A172 (cell line): ENCODE data around the gene TTC33. TPM values are rescaled to one million over a fixed set of nuclear protein-coding genes. Genes with fewer than 3 reads are reported as not detected.
"Not testable (repeated sequence)": the region's sequence is repeated elsewhere in the genome, so short reads cannot be mapped to it uniquely, and the experiment has no call there.

Experiments
- DNase-seq: peaks from one replicate; pipeline ENCODE4 v3.0.0-alpha.2; 2015; ENCODE audit warnings: low spot score
- total RNA-seq: library from RNA; depleted of rRNA; stranded (reverse); fragments of >200 nt; shearing (Covaris generic); gene quantifications from 2 replicates; pipeline ENCODE4 v1.2.3, GENCODE V29; 2014

TTC33 gene
- total RNA-seq, 1 experiment from 2014 or later = 24.4 TPM

- DNase-seq = no peak
Measured at GRCh38 chr5:40720069-40720468, 35.7 kb downstream of the TTC33 start.

GRCh38 chr5:40717281-40717680 lies 38.5 kb downstream of the TTC33 start:
- DNase-seq = no peak

DNA sequence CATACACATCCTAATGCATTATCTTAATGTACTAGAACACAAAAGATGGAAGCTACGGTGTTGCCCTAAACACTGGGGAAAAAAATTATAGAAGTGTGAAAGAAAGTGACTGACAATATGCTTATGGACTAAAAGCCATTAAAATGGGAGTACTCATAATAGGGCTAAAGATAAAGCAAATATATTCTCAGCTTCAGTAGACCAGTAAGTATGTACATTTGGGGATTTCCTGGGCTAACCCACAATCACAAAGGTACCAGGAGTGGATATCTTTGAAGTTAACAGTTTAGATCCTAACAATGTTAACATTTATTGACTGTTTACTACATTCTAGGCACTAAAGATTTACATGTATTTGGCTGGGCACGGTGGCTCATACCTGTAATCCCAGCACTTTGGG lies 39.2 kb downstream of the TTC33 start:
- no peak for DNase-seq

DNA sequence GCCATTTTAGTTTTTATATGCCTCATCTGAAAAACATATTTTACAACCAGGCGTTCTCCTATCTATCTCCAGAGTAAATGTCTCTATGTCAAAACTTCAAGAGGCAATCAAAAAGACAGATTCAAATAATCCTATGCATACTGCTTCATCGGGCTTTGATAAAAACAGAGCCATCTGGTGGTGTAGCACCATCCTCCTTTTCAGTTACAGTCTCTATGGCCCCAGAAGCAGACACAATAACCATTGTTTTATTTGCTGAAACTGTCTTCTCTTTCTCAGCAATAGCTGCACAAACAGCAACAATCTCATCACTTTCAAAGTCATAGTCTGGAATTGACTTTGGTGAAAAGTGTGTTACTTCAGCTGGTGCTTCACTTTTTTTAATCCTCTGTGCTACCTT lies 39.8 kb downstream of the TTC33 start:
- no peak for DNase-seq

- no peak for DNase-seq
Measured at GRCh38 chr5:40714001-40714400, 41.8 kb downstream of the TTC33 start.

DNA sequence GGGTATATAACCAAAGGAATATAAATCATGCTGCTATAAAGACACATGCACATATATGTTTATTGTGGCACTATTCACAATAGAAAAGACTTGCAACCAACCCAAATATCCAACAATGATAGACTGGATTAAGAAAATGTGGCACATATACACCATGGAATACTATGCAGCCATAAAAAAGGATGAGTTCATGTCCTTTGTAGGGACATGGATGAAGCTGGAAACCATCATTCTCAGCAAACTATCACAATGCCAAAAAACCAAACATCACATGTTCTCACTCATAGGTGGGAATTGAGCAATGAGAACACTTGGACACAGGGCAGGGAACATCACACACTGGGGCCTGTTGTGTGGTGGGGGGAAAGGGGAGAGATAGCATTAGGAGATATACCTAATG lies 45.2 kb downstream of the TTC33 start:
- not testable (repeated sequence) for DNase-seq

- DNase-seq = not testable (repeated sequence)
Measured at GRCh38 chr5:40705484-40705883, 50.3 kb downstream of the TTC33 start.

- DNase-seq = not testable (repeated sequence)
Measured at GRCh38 chr5:40702027-40702426, 53.7 kb downstream of the TTC33 start.

GRCh38 chr5:40700116-40700782 lies 55.5 kb downstream of the TTC33 start:
- DNase-seq = no peak

DNA sequence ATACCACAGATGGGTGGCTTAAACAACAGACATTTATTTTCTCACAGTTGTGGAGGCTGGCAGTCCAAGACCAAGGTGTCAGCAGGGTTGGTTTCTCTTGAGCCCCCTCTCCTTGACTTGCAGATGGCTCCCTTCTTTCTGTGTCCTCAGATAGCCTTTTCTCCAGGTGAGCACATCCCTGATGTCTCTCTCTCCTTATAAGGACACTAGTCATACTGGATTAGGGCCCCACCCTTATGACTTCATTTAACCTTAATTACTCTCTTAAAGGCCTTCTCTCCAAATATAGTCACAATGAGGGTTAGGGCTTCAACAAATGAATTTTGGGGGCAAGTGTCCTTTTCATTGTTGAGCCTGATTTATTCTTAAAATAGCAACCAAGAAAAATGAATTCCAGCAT lies 61.3 kb downstream of the TTC33 start:
- DNase-seq = no peak

GRCh38 chr5:40691894-40692293 lies 63.9 kb downstream of the TTC33 start:
- DNase-seq = no peak

GRCh38 chr5:40690267-40690666 lies 65.5 kb downstream of the TTC33 start:
- no peak for DNase-seq

- peak; percentile 97 for DNase-seq
Measured at GRCh38 chr5:40689438-40689837, 66.3 kb downstream of the TTC33 start.

DNA sequence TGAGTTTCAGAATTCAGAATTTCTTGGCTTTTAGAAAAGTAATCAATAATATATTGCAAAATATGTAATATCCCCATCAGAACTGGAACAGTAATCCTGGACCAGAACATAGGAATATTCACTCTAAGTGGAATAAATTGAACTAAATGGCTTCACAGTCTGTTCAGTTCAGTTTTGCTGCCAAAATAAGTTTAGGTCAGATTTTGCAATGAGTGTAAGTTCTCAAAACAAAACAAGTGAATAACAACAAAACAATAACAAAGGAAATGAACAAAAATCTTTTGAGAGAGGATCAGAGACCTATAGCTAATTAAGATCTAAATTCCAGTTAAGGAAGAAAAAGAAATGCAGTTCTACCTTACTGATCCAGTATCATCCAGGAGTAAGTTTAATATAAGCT lies 66.8 kb downstream of the TTC33 start:
- no peak for DNase-seq

DNA sequence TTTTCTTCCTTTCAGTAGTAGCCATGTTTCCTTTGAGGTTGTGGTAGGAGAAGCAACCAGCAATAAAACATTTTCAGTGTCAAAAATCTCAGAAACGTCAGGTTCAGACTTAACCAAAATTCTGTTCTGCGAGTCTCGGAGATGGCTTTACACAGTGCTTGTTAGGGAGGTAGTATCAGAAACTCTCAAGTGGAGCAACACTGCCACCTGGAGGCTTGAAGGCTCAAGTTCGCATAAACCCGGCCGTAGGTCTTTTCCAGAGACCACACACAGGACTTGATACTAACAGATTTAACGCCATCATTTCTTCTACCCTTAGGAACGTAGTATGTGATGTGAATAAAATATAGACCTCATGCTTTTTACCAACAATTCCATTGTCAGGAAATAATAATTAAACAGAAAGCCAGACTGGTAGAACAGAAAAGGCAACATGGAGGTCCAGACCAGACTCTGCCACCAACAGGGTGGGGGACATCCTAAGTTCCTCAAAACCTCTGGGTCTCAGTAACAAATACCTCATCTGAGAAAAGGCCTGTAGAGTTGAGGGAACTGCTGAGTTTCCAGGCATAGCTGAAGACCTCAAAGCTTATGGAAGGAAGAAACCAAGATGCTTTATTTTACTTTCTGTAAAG lies 67.5 kb downstream of the TTC33 start:
- DNase-seq = peak; percentile 86

DNA sequence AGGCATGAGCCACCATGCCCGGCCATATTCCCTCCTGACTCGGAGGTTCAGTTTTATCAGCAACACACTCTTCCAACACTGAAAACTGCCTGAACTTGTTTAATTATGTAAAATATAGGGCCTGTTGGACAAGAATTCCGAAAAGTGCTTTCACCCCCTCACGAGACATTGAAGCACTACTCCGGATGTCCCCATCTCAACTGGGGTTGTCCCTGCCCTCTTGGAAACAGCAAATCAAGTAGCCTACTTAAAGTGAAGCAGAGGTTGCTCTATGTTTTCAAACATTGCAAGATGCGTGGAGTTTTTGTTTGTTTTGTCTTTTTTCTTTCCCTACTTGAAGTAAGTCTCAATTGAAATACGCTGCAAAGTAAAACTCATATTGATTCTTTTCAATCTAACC lies 68.4 kb downstream of the TTC33 start:
- DNase-seq = no peak

GRCh38 chr5:40685976-40686486 lies 69.7 kb downstream of the TTC33 start:
- no peak for DNase-seq

DNA sequence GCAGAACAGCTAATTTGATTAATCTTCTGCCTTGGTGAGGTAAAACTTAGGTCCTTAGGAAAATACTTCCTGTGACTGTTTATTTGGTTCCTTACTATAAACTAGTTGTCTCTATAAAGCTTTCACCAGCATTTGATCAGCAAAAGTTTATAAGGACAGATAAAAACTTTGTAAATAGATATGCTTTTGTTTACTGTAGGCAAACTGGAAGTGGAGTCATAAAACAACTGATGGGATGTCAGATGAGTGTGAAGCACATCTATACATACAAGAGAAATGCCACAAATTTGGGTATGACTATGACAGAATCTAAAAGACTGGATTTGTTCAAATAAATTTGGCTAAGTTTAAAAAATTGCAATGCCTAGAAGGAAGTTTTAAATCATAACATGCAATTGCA lies 70.6 kb downstream of the TTC33 start:
- DNase-seq = no peak

- DNase-seq = no peak
Measured at GRCh38 chr5:40683305-40683704, 72.5 kb downstream of the TTC33 start.

DNA sequence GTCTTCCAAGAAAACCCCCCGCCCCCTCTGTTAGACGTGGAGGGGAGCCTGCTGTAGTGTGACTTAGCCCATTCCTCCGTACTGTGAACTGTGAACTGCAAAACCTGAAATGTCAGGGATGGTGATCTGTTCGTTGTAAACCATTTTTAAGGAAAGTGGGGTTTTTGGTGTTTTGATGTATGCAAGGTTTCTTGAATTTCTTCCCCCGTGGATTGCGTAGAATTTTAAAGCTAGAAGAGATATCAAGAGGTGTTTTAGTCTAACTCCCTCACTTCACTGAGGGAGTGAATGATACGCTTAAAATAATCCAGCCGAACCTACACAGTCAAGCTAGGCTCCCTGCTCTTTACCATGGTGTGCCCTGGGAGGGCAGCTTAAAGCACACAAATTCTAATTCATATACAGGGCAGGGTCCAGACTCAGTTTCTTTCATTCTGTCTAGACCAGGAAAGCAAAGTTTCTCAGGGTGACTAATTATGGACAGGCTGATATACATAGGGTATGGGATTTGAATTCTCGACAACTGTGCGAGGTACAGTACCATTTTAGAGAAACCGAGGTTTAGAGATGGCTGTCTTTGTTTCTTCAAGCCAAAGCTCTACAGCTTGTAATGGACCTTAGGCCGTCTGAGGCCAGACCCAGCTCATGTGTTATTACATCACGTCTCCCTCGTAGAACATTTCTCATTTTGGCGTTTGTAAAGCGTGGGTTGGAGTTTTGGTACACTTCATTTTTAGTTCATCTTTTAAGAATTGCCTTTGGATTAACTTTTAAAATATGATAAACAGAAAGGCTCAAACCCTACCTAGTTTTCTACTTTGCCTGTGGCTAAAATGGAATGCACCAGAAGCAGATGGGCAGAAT lies 73.4 kb downstream of the TTC33 start:
- DNase-seq = no peak

DNA sequence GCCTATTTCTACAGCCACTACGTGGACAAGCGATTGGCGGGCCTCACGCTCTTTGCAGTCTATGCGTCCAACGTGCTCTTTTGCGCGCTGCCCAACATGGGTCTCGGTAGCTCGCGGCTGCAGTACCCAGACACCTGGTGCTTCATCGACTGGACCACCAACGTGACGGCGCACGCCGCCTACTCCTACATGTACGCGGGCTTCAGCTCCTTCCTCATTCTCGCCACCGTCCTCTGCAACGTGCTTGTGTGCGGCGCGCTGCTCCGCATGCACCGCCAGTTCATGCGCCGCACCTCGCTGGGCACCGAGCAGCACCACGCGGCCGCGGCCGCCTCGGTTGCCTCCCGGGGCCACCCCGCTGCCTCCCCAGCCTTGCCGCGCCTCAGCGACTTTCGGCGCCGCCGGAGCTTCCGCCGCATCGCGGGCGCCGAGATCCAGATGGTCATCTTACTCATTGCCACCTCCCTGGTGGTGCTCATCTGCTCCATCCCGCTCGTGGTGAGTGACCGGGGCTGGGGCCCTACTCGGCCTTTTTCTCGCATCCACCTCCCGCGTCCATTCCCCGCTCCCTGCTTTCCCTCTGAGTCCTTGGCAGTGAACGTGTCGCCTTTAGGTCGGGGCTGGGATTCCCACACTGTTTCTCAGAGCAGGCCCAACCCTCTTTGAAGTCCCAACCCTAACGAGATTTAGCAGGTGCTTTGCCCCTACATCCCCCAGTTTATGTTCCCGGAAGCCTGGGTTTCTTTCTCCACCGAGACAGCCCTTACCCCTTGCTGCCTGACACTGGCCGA lies 74.2 kb downstream of the TTC33 start:
- no peak for DNase-seq
